ENCODE results near the gene NFIC. TPM values are rescaled to one million over a fixed set of nuclear protein-coding genes. Genes with fewer than 3 reads are reported as not detected.

NFIC gene
- total and polyA plus RNA-seq, 10 of the 15 experiments (the other 5 are each of a cell fraction or from before 2014, with no cell fraction given): 0.71 to 53.5 (median 10.2) TPM

DNA sequence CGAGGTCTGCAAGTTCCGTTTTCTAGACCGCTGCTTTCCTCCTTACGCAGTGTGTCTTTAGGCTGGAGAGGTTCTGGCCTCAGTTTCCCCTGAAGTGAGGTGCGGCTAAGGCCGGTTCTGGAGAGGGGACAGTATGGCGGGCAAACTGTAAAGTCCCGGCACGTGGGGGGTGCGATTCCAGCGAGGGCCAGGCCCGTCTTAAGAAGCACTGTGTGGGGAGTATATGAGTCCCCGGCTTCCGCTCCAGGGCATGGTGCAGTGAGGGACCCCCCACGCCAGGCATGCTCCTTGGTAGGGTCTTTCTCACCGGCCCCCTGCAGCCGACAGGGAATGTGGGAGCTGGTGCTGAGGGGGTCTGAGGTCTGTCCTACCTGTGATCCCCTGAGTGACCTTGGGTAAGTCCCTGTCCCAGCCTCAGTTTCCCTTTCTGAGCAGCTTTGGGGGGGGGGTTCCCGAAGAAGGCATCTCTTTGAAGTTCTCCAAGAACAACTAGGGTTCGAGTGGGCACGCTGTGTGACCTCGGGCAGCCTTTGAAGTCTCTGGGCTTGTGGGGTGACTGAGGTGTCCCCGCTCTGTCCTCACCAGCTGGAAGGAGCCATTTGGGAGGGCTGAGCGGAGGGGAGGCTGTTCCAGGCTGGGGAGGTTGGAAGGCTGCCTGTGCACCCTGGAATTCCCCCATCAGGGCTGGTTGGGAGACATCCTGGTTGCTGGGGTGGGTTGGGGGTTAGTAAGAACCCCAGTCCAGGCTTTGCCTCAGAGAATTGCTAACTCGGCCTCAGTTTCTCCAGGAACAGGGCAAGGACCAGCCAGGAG, 1.5 kb downstream of the NFIC start (continued):
- TF ChIP-seq, protein P1, sequence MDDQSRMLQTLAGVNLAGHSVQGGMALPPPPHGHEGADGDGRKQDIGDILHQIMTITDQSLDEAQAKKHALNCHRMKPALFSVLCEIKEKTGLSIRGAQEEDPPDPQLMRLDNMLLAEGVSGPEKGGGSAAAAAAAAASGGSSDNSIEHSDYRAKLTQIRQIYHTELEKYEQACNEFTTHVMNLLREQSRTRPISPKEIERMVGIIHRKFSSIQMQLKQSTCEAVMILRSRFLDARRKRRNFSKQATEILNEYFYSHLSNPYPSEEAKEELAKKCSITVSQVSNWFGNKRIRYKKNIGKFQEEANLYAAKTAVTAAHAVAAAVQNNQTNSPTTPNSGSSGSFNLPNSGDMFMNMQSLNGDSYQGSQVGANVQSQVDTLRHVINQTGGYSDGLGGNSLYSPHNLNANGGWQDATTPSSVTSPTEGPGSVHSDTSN (IDR thresholded peaks at IDR 0.05; ENCODE audit: insufficient replicate concordance, low read depth, low read length): no peak
- TF ChIP-seq CEBPB (IDR thresholded peaks at IDR 0.05; ENCODE audit: borderline replicate concordance in 1 of 2, low read depth in 2 of 2, low read length in 2 of 2) (no peak), PAX5 (IDR thresholded peaks at IDR 0.05; ENCODE audit: borderline replicate concordance, low read depth, low read length) (no peak), TCF12 (IDR thresholded peaks at IDR 0.05; ENCODE audit: low read depth, low read length) (0 out of 2 replicates have a peak, but pooled peaks have one; percentile 0), SPI1 (IDR thresholded peaks at IDR 0.05; ENCODE audit: borderline replicate concordance, insufficient read depth, low read depth, low read length) (0 out of 2 replicates have a peak, but pooled peaks have one; percentile 1), MTA3 (IDR thresholded peaks at IDR 0.05; ENCODE audit: borderline replicate concordance, low read length) (no peak), RCOR1 (conservative IDR thresholded peaks at IDR 0.05; ENCODE audit: low read depth, low read length) (no peak), TCF3 (IDR thresholded peaks at IDR 0.05; ENCODE audit: borderline replicate concordance, insufficient read depth, low read depth, low read length) (no peak), JUNB (IDR thresholded peaks at IDR 0.05) (no peak)
- TF ChIP-seq, protein P2, sequence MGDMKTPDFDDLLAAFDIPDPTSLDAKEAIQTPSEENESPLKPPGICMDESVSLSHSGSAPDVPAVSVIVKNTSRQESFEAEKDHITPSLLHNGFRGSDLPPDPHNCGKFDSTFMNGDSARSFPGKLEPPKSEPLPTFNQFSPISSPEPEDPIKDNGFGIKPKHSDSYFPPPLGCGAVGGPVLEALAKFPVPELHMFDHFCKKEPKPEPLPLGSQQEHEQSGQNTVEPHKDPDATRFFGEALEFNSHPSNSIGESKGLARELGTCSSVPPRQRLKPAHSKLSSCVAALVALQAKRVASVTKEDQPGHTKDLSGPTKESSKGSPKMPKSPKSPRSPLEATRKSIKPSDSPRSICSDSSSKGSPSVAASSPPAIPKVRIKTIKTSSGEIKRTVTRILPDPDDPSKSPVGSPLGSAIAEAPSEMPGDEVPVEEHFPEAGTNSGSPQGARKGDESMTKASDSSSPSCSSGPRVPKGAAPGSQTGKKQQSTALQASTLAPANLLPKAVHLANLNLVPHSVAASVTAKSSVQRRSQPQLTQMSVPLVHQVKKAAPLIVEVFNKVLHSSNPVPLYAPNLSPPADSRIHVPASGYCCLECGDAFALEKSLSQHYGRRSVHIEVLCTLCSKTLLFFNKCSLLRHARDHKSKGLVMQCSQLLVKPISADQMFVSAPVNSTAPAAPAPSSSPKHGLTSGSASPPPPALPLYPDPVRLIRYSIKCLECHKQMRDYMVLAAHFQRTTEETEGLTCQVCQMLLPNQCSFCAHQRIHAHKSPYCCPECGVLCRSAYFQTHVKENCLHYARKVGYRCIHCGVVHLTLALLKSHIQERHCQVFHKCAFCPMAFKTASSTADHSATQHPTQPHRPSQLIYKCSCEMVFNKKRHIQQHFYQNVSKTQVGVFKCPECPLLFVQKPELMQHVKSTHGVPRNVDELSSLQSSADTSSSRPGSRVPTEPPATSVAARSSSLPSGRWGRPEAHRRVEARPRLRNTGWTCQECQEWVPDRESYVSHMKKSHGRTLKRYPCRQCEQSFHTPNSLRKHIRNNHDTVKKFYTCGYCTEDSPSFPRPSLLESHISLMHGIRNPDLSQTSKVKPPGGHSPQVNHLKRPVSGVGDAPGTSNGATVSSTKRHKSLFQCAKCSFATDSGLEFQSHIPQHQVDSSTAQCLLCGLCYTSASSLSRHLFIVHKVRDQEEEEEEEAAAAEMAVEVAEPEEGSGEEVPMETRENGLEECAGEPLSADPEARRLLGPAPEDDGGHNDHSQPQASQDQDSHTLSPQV (IDR thresholded peaks at IDR 0.05): no peak
- TF ChIP-seq, protein P3, sequence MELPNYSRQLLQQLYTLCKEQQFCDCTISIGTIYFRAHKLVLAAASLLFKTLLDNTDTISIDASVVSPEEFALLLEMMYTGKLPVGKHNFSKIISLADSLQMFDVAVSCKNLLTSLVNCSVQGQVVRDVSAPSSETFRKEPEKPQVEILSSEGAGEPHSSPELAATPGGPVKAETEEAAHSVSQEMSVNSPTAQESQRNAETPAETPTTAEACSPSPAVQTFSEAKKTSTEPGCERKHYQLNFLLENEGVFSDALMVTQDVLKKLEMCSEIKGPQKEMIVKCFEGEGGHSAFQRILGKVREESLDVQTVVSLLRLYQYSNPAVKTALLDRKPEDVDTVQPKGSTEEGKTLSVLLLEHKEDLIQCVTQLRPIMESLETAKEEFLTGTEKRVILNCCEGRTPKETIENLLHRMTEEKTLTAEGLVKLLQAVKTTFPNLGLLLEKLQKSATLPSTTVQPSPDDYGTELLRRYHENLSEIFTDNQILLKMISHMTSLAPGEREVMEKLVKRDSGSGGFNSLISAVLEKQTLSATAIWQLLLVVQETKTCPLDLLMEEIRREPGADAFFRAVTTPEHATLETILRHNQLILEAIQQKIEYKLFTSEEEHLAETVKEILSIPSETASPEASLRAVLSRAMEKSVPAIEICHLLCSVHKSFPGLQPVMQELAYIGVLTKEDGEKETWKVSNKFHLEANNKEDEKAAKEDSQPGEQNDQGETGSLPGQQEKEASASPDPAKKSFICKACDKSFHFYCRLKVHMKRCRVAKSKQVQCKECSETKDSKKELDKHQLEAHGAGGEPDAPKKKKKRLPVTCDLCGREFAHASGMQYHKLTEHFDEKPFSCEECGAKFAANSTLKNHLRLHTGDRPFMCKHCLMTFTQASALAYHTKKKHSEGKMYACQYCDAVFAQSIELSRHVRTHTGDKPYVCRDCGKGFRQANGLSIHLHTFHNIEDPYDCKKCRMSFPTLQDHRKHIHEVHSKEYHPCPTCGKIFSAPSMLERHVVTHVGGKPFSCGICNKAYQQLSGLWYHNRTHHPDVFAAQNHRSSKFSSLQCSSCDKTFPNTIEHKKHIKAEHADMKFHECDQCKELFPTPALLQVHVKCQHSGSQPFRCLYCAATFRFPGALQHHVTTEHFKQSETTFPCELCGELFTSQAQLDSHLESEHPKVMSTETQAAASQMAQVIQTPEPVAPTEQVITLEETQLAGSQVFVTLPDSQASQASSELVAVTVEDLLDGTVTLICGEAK (IDR thresholded peaks at IDR 0.05; ENCODE audit: borderline replicate concordance): no peak
- TF ChIP-seq, protein P4, sequence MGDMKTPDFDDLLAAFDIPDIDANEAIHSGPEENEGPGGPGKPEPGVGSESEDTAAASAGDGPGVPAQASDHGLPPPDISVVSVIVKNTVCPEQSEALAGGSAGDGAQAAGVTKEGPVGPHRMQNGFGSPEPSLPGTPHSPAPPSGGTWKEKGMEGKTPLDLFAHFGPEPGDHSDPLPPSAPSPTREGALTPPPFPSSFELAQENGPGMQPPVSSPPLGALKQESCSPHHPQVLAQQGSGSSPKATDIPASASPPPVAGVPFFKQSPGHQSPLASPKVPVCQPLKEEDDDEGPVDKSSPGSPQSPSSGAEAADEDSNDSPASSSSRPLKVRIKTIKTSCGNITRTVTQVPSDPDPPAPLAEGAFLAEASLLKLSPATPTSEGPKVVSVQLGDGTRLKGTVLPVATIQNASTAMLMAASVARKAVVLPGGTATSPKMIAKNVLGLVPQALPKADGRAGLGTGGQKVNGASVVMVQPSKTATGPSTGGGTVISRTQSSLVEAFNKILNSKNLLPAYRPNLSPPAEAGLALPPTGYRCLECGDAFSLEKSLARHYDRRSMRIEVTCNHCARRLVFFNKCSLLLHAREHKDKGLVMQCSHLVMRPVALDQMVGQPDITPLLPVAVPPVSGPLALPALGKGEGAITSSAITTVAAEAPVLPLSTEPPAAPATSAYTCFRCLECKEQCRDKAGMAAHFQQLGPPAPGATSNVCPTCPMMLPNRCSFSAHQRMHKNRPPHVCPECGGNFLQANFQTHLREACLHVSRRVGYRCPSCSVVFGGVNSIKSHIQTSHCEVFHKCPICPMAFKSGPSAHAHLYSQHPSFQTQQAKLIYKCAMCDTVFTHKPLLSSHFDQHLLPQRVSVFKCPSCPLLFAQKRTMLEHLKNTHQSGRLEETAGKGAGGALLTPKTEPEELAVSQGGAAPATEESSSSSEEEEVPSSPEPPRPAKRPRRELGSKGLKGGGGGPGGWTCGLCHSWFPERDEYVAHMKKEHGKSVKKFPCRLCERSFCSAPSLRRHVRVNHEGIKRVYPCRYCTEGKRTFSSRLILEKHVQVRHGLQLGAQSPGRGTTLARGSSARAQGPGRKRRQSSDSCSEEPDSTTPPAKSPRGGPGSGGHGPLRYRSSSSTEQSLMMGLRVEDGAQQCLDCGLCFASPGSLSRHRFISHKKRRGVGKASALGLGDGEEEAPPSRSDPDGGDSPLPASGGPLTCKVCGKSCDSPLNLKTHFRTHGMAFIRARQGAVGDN (IDR thresholded peaks at IDR 0.05): no peak
- TF ChIP-seq, protein P5, sequence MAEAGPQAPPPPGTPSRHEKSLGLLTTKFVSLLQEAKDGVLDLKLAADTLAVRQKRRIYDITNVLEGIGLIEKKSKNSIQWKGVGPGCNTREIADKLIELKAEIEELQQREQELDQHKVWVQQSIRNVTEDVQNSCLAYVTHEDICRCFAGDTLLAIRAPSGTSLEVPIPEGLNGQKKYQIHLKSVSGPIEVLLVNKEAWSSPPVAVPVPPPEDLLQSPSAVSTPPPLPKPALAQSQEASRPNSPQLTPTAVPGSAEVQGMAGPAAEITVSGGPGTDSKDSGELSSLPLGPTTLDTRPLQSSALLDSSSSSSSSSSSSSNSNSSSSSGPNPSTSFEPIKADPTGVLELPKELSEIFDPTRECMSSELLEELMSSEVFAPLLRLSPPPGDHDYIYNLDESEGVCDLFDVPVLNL (IDR thresholded peaks at IDR 0.05; ENCODE audit: low read depth, low read length): no peak
